IMR-90 (cell line): ENCODE data around the gene USP32. TPM values are rescaled to one million over a fixed set of nuclear protein-coding genes. Genes with fewer than 3 reads are reported as not detected.

ENCODE experiments used
- ATAC-seq: fragments of 200-7000 bp; cut with Tn5 transposase; 2 replicates; pipeline ENCODE4 v1.9.1; 2020; ENCODE audit warnings: low read depth, mild to moderate bottlenecking, moderate library complexity
- BruUV-seq: library from RNA; stranded (reverse); fragments of 400-500 nt; replicated peaks from 2 replicates; lab custom pipeline; 2021; lab: Mats Ljungman, UMichigan
- CTCF ChIA-PET: fragments of 300-600 bp; formaldehyde crosslinking; extraction: SDS; loops from one replicate; lab custom pipeline; 2021; ENCODE audit warnings: antibody characterized with exemption; lab: Yijun Ruan, JAX
- POLR2A ChIA-PET: fragments of 300-600 bp; sonication (Branson Sonifier 250); formaldehyde crosslinking; loops from one replicate; lab custom pipeline; 2022; ENCODE audit warnings: antibody characterized with exemption; ENCODE audit not compliant: unreplicated experiment; lab: Charles Lee
- DNase-seq: peaks from one replicate; pipeline ENCODE4 v3.0.0; 2013
- H2AFZ ChIP-seq: replicated peaks from 2 replicates; pipeline ENCODE3; 2013; ENCODE audit warnings: low read length, mild to moderate bottlenecking; ENCODE audit not compliant: poor library complexity
- H2AK5ac ChIP-seq: 2 replicates; pipeline ENCODE4 v1.6.1; 2013; ENCODE audit warnings: low read depth, low read length, inconsistent platforms
- H2AK9ac ChIP-seq: replicated peaks from 2 replicates; pipeline ENCODE3; 2013; ENCODE audit warnings: mild to moderate bottlenecking, low read depth, low read length, moderate library complexity; ENCODE audit not compliant: poor library complexity
- H2BK120ac ChIP-seq: 2 replicates; pipeline ENCODE4 v1.6.1; 2013; ENCODE audit warnings: low read depth, low read length, inconsistent platforms
- H2BK15ac ChIP-seq: 3 replicates; pipeline ENCODE4 v1.6.1; 2013; ENCODE audit warnings: low read depth, low read length, inconsistent platforms
- H2BK20ac ChIP-seq: 2 replicates; pipeline ENCODE4 v1.6.1; 2013; ENCODE audit warnings: low read depth, mild to moderate bottlenecking, inconsistent platforms, low read length, moderate library complexity
- H2BK5ac ChIP-seq: 2 replicates; pipeline ENCODE4 v1.6.1; 2013; ENCODE audit warnings: mild to moderate bottlenecking, low read depth, low read length, inconsistent platforms; ENCODE audit not compliant: poor library complexity, severe bottlenecking
- H3K14ac ChIP-seq: replicated peaks from 2 replicates; pipeline ENCODE4 v1.6.1; 2013; ENCODE audit warnings: low read depth, low read length, inconsistent platforms
- H3K18ac ChIP-seq: 2 replicates; pipeline ENCODE4 v1.6.1; 2013; ENCODE audit warnings: low read depth, low read length, control low read depth
- H3K23ac ChIP-seq: 2 replicates; pipeline ENCODE4 v1.6.1; 2013; ENCODE audit warnings: low read depth, low read length, inconsistent platforms
- H3K27ac ChIP-seq: 2 replicates; pipeline ENCODE4 v1.5.1; 2013; ENCODE audit warnings: mild to moderate bottlenecking, control low read depth, low read length; ENCODE audit not compliant: insufficient read depth
- H3K27me3 ChIP-seq: 2 replicates; pipeline ENCODE4 v1.6.1; 2013; ENCODE audit warnings: low read length; ENCODE audit not compliant: control insufficient read depth, insufficient read depth
- H3K36me3 ChIP-seq: 2 replicates; pipeline ENCODE4 v1.6.1; 2013; ENCODE audit warnings: low read length, mixed read lengths; ENCODE audit not compliant: control insufficient read depth, insufficient read depth
- H3K4ac ChIP-seq: 2 replicates; pipeline ENCODE4 v1.6.1; 2013; ENCODE audit warnings: low read depth, low read length, inconsistent platforms
- H3K4me1 ChIP-seq: 2 replicates; pipeline ENCODE4 v1.6.1; 2013; ENCODE audit warnings: low read length, mixed read lengths; ENCODE audit not compliant: control insufficient read depth, insufficient read depth
- H3K4me2 ChIP-seq: 2 replicates; pipeline ENCODE4 v1.6.1; 2013; ENCODE audit warnings: low read depth, mild to moderate bottlenecking, control low read depth, low read length, moderate library complexity
- H3K4me3 ChIP-seq: 2 replicates; pipeline ENCODE4 v1.5.1; 2013; ENCODE audit warnings: low read depth, mild to moderate bottlenecking, control low read depth, low read length, moderate library complexity; ENCODE audit not compliant: insufficient read depth
- H3K56ac ChIP-seq: 2 replicates; pipeline ENCODE4 v1.6.1; 2013; ENCODE audit warnings: low read length, inconsistent platforms; ENCODE audit not compliant: insufficient read depth; ENCODE audit errors: extremely low read depth
- H3K79me1 ChIP-seq, 2 experiments: 2 replicates each; pipeline ENCODE4 v1.6.1; 2013; ENCODE audit warnings: low read length in 2 of 2, inconsistent platforms in 1 of 2, low read depth in 1 of 2
- H3K9ac ChIP-seq: 2 replicates; pipeline ENCODE4 v1.6.1; 2013; ENCODE audit warnings: low read depth, low read length, control low read depth
- H3K9me1 ChIP-seq: 2 replicates; pipeline ENCODE4 v1.6.1; 2013; ENCODE audit warnings: low read length, inconsistent platforms; ENCODE audit not compliant: insufficient read depth
- H3K9me3 ChIP-seq: 2 replicates; pipeline ENCODE4 v1.6.1; 2013; ENCODE audit warnings: low read length; ENCODE audit not compliant: control insufficient read depth, insufficient read depth
- H4K20me1 ChIP-seq: 2 replicates; pipeline ENCODE4 v1.6.1; 2013; ENCODE audit warnings: low read length, inconsistent platforms; ENCODE audit not compliant: insufficient read depth
- H4K5ac ChIP-seq: 2 replicates; pipeline ENCODE4 v1.6.1; 2013; ENCODE audit warnings: mild to moderate bottlenecking, low read depth, low read length, control low read depth
- H4K8ac ChIP-seq, 2 experiments: 2 replicates each; pipeline ENCODE4 v1.6.1; 2013; ENCODE audit warnings: low read depth in 2 of 2, low read length in 2 of 2, control low read depth in 1 of 2, inconsistent platforms in 1 of 2
- H4K91ac ChIP-seq: 2 replicates; pipeline ENCODE4 v1.6.1; 2013; ENCODE audit warnings: low read depth, low read length, inconsistent platforms; ENCODE audit not compliant: insufficient read depth
- BHLHE40 ChIP-seq: fragments of 150-350 bp; IDR thresholded peaks from 2 replicates; pipeline ENCODE4 v1.6.1; 2016; ENCODE audit warnings: mild to moderate bottlenecking, low read depth, low read length
- CEBPB ChIP-seq: IDR thresholded peaks from 2 replicates; pipeline ENCODE4 v1.6.1; 2012; ENCODE audit warnings: low read depth, low read length, improper control_type of control experiment
- CHD1 ChIP-seq: IDR thresholded peaks from 2 replicates; pipeline ENCODE4 v1.6.1; 2012; ENCODE audit warnings: low read depth, low read length, improper control_type of control experiment
- CTCF ChIP-seq: conservative IDR thresholded peaks from 2 replicates; pipeline ENCODE4 v1.5.1; 2012; ENCODE audit warnings: mild to moderate bottlenecking, low read depth, low read length, improper control_type of control experiment
- NFE2L2 ChIP-seq: fragments of 150-350 bp; IDR thresholded peaks from 2 replicates; pipeline ENCODE4 v1.6.1; 2016; ENCODE audit warnings: low read depth, mild to moderate bottlenecking, low read length
- POLR2A ChIP-seq: IDR thresholded peaks from 2 replicates; pipeline ENCODE4 v1.6.1; 2012; ENCODE audit warnings: mild to moderate bottlenecking, low read depth, low read length
- SMC3 ChIP-seq: fragments of 150-350 bp; IDR thresholded peaks from 2 replicates; pipeline ENCODE4 v1.6.1; 2016; ENCODE audit warnings: low read depth, mild to moderate bottlenecking, antibody characterized with exemption, low read length, moderate library complexity
- WGBS, 2 experiments: methylation state at CpG; one replicate each; pipeline versions ENCODE4 v1.1.5 to v1.1.7; 2013; ENCODE audit warnings: missing lambda C conversion rate in 2 of 2; ENCODE audit not compliant: insufficient read length in 1 of 2; ENCODE audit errors: extremely low coverage in 2 of 2; 5-methylcytosine and 5-hydroxymethylcytosine counted together
- dilution Hi-C: fragments of 300-500 bp; cut with HindIII; formaldehyde crosslinking; loops from one replicate; pipeline ENCODE4 v1.14.3; 2018; ENCODE audit warnings: low sequenced_read_pairs; ENCODE audit not compliant: unreplicated experiment
- in situ Hi-C: fragments of 300-500 bp; cut with MboI; formaldehyde crosslinking; loops from 3 replicates; pipeline ENCODE4 v1.14.3; 2019; ENCODE audit warnings: low sequenced_read_pairs, inconsistent platforms, mixed read lengths
- intact Hi-C: fragments of 100-400 bp; cut with micrococcal nuclease; formaldehyde crosslinking; loops from 2 replicates; pipeline ENCODE4 v1.10.0; 2022
- polyA plus RNA-seq, 3 experiments: library from polyadenylated mRNA; depleted of rRNA; stranded (reverse); fragments of >200 nt; gene quantifications; 2 replicates each; pipeline ENCODE4 v1.2.3, GENCODE V29; 2012; ENCODE audit warnings: low replicate concordance in 1 of 3
- total RNA-seq: library from RNA; depleted of rRNA; stranded (reverse); fragments of >200 nt; gene quantifications from 2 replicates; pipeline ENCODE4 v1.2.3, GENCODE V29; 2012

Gene USP32
- total and polyA plus RNA-seq, 2 of the 4 experiments (the other 2 are of a cell fraction): 16.8 to 46.8 TPM

GRCh38 chr17:60165971-60166370, 226.0 kb downstream of the USP32 start:
- Histone ChIP-seq H2BK20ac (no peak overlapping the region), H4K8ac (no peak overlapping the region), H3K36me3 (no peaks in the 10 kb centered on the region), H3K27me3 (peaks cover 12% of the 10 kb centered on the region), H3K56ac (no peak overlapping the region), H4K5ac (no peak overlapping the region), H3K4me3 (no peak overlapping the region), H3K23ac (no peak overlapping the region), H3K9ac (no peak overlapping the region), H2BK15ac (no peak overlapping the region), H3K14ac (no peak overlapping the region), H3K9me3 (no peaks in the 10 kb centered on the region), H4K91ac (no peak overlapping the region), H3K18ac (no peak overlapping the region), H2BK120ac (no peak overlapping the region), H4K20me1 (no peaks in the 10 kb centered on the region), H2BK5ac (no peak overlapping the region), H3K4ac (no peak overlapping the region), H3K4me1 (peaks cover 5% of the 10 kb centered on the region), H3K9me1 (peaks cover 6% of the 10 kb centered on the region), H2AFZ (peak overlapping the region; percentile 63), H3K27ac (no peak overlapping the region), H3K4me2 (no peak overlapping the region), H2AK5ac (no peak overlapping the region), H2AK9ac (no peak overlapping the region), H3K79me1 (no peaks in the 10 kb centered on the region)
- dilution Hi-C loops (no loop called here), in situ Hi-C loops (no loop called here), intact Hi-C loops (no loop called here)
- CTCF ChIA-PET: no interaction called here
- no CpG with 5 or more reads among the region's 5 CpGs for WGBS, 2 experiments
- no peak for ATAC-seq
- TF ChIP-seq CEBPB (no peak), BHLHE40 (no peak), SMC3 (no peak), CTCF (no peak), CHD1 (no peak), POLR2A (no peak), NFE2L2 (no peak)
- DNase-seq: no peak
- no TSS peak for BruUV-seq
- POLR2A ChIA-PET: no interaction called here
